Vagina (tissue), 2 donors: Measurements from ENCODE around the gene ADSS2. TPM values are rescaled to one million over a fixed set of nuclear protein-coding genes. Genes with fewer than 3 reads are reported as not detected.

Source experiments
- DNase-seq, 2 donors: peaks; one replicate each; pipeline ENCODE4 v3.0.0-alpha.2; 2017; ENCODE audit errors: extremely low spot score in 2 of 2
- H3K27ac ChIP-seq: fragments of 200-600 bp; sonication (generic); one replicate; pipeline ENCODE4 v1.5.1; 2019
- H3K27me3 ChIP-seq: fragments of 200-600 bp; sonication (generic); one replicate; pipeline ENCODE4 v1.5.1; 2019
- H3K36me3 ChIP-seq, 2 donors: fragments of 200-600 bp; sonication (generic); one replicate each; pipeline ENCODE4 v1.5.1; 2017 to 2019
- H3K4me1 ChIP-seq: fragments of 200-600 bp; sonication (generic); one replicate; pipeline ENCODE4 v1.5.1; 2019
- H3K4me3 ChIP-seq, 2 donors: fragments of 200-600 bp; sonication (generic); 1 replicate in 1 of 2; 2 replicates in 1 of 2; pipeline ENCODE4 v1.5.1; 2016 to 2019
- H3K9me3 ChIP-seq: fragments of 200-600 bp; sonication (generic); one replicate; pipeline ENCODE4 v1.5.1; 2019
- POLR2A ChIP-seq, 2 donors: fragments of 450-650 bp; IDR thresholded peaks; one replicate each; pipeline ENCODE4 v1.6.1; 2017; ENCODE audit warnings: antibody characterized with exemption in 2 of 2, mild to moderate bottlenecking in 2 of 2, moderate library complexity in 2 of 2
- POLR2AphosphoS5 ChIP-seq, 2 donors: sonication (generic); formaldehyde crosslinking; IDR thresholded peaks; one replicate each; pipeline ENCODE4 v1.9.0; 2017; ENCODE audit warnings: antibody characterized with exemption in 2 of 2, mild to moderate bottlenecking in 2 of 2, low read depth in 1 of 2; ENCODE audit not compliant: insufficient read depth in 1 of 2
- intact Hi-C: fragments of 100-400 bp; cut with DNase I; formaldehyde crosslinking; loops from one replicate; pipeline ENCODE4 v1.15.1; 2023
- total RNA-seq: library from RNA; depleted of rRNA; stranded (reverse); fragments of >200 nt; gene quantifications from one replicate; pipeline ENCODE4 v1.2.3, GENCODE V29; 2016
- TF ChIP-seq, protein P1 (sequence below), 3 experiments: fragments of 450-650 bp in 2 of 3; fragments of 200-600 bp in 1 of 3; sonication (generic) in 1 of 3; IDR thresholded peaks; one replicate each; pipeline ENCODE4 v1.5.1; 2017 to 2019; ENCODE audit warnings: antibody characterized with exemption in 3 of 3, mild to moderate bottlenecking in 2 of 3, moderate library complexity in 2 of 3

The ADSS2 gene
- total RNA-seq, 1 donor from 2014 or later, result 38.1 TPM

GRCh38 chr1:244400974-244401373 lies 50.7 kb downstream of the ADSS2 start:
- Histone ChIP-seq H3K36me3 (peaks cover 0 to 20% of the 10 kb centered on the region in 2 donors), H3K9me3 (peaks cover 8% of the 10 kb centered on the region), H3K27ac (no peak overlapping the region), H3K27me3 (no peaks in the 10 kb centered on the region), H3K4me3 (no peak overlapping the region), H3K4me1 (no peaks in the 10 kb centered on the region)
- intact Hi-C loops, result no loop called here
- TF ChIP-seq POLR2A (IDR thresholded peaks at IDR 0.05), result no peak
- TF ChIP-seq, protein P1, sequence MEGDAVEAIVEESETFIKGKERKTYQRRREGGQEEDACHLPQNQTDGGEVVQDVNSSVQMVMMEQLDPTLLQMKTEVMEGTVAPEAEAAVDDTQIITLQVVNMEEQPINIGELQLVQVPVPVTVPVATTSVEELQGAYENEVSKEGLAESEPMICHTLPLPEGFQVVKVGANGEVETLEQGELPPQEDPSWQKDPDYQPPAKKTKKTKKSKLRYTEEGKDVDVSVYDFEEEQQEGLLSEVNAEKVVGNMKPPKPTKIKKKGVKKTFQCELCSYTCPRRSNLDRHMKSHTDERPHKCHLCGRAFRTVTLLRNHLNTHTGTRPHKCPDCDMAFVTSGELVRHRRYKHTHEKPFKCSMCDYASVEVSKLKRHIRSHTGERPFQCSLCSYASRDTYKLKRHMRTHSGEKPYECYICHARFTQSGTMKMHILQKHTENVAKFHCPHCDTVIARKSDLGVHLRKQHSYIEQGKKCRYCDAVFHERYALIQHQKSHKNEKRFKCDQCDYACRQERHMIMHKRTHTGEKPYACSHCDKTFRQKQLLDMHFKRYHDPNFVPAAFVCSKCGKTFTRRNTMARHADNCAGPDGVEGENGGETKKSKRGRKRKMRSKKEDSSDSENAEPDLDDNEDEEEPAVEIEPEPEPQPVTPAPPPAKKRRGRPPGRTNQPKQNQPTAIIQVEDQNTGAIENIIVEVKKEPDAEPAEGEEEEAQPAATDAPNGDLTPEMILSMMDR (IDR thresholded peaks at IDR 0.05), result no peak
- no peak for DNase-seq

GRCh38 chr1:244397131-244397530 lies 54.6 kb downstream of the ADSS2 start:
- peaks cover 0 to 5% of the 10 kb centered on the region in 2 donors for H3K36me3 ChIP-seq
- no peak overlapping the region for H3K4me3 ChIP-seq
- H3K27ac ChIP-seq, result no peak overlapping the region
- no peaks in the 10 kb centered on the region for H3K4me1 ChIP-seq
- H3K9me3 ChIP-seq, result peaks cover 8% of the 10 kb centered on the region
- DNase-seq, result no peak
- no peaks in the 10 kb centered on the region for H3K27me3 ChIP-seq
- intact Hi-C loops, result no loop called here
- TF ChIP-seq, protein P1 (IDR thresholded peaks at IDR 0.05), result no peak
- TF ChIP-seq POLR2A (IDR thresholded peaks at IDR 0.05) (no peak), POLR2AphosphoS5 (IDR thresholded peaks at IDR 0.05; ENCODE audit: insufficient read depth in 1 of 2, low read depth in 1 of 2) (no peak)

GRCh38 chr1:244395965-244396364 lies 55.7 kb downstream of the ADSS2 start:
- Histone ChIP-seq H3K36me3 (no peaks in the 10 kb centered on the region), H3K27me3 (no peaks in the 10 kb centered on the region), H3K4me3 (no peak overlapping the region), H3K4me1 (no peaks in the 10 kb centered on the region), H3K9me3 (peaks cover 4% of the 10 kb centered on the region), H3K27ac (no peak overlapping the region)
- DNase-seq, result no peak
- TF ChIP-seq, protein P1 (IDR thresholded peaks at IDR 0.05), result no peak
- TF ChIP-seq POLR2AphosphoS5 (IDR thresholded peaks at IDR 0.05; ENCODE audit: insufficient read depth in 1 of 2, low read depth in 1 of 2), result no peak
- TF ChIP-seq POLR2A (IDR thresholded peaks at IDR 0.05), result no peak
- intact Hi-C loops, result no loop called here

DNA sequence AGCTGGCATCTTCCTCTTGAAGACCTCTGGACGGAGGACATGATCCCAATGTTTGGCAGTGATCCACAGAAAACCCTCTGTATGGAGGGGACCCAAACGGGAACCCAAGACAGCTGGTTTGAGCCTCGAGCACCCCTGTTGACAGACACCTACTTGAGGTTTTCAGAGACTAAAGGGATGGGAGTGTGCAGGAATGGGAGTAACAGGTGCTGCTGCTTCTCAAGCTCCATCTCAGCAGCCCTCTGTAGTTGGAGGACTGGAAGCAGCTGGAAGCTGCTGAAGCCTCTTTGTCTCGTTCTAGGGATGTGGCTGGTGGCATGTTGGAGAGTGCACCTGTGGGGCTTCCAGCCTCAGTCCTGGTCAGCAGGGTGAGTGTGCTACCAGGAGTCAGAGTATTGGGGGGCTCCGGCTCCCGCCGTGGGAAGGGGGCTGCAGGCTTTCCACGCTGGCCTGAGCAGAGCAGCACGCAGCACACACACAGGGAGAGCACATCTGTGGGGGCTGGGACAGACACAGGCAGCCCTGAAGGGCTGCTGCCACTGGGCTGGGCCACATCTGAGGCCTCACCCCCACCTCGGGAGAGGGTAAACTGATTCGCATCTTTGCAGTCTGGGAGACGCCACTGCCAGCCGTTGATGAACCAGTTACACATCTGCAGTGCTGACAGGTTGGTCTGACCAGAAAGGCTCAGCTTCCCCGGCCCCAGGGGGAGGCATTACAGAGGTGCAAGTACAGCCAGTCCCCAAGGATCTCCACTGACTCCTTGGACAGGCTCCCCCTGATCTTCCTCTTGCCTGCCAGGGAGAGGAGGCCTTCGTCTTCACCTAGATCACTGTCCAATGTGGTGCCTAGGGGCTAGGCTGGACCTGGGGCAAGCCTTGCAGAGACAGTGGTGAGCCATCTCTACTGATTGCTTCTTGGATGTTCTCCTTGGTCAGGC lies 56.6 kb downstream of the ADSS2 start:
- Histone ChIP-seq H3K9me3 (no peaks in the 10 kb centered on the region), H3K27ac (no peak overlapping the region), H3K36me3 (no peaks in the 10 kb centered on the region), H3K4me1 (no peaks in the 10 kb centered on the region), H3K4me3 (no peak overlapping the region), H3K27me3 (no peaks in the 10 kb centered on the region)
- intact Hi-C loops, result no loop called here
- TF ChIP-seq POLR2A (IDR thresholded peaks at IDR 0.05) (no peak), POLR2AphosphoS5 (IDR thresholded peaks at IDR 0.05; ENCODE audit: insufficient read depth in 1 of 2, low read depth in 1 of 2) (no peak)
- TF ChIP-seq, protein P1 (IDR thresholded peaks at IDR 0.05), result no peak
- DNase-seq, result no peak

GRCh38 chr1:244394346-244394745 lies 57.4 kb downstream of the ADSS2 start:
- H3K4me1 ChIP-seq, result no peaks in the 10 kb centered on the region
- H3K4me3 ChIP-seq, result no peak overlapping the region
- H3K9me3 ChIP-seq, result no peaks in the 10 kb centered on the region
- intact Hi-C loops, result no loop called here
- no peak for TF ChIP-seq POLR2AphosphoS5 (IDR thresholded peaks at IDR 0.05; ENCODE audit: insufficient read depth in 1 of 2, low read depth in 1 of 2)
- TF ChIP-seq POLR2A (IDR thresholded peaks at IDR 0.05), result no peak
- TF ChIP-seq, protein P1 (IDR thresholded peaks at IDR 0.05), result no peak
- no peak overlapping the region for H3K27ac ChIP-seq
- H3K36me3 ChIP-seq, result no peaks in the 10 kb centered on the region
- no peaks in the 10 kb centered on the region for H3K27me3 ChIP-seq
- DNase-seq, result no peak
